Brain microvascular endothelial cell (primary cell): ENCODE measurements around the gene SHCBP1.

Experiments used
- DNase-seq: peaks from one replicate; pipeline ENCODE4 v3.0.0-alpha.2; 2020
- H3K27ac ChIP-seq: fragments of 250-450 bp; sonication (Bioruptor Pico); 2 replicates; pipeline ENCODE4 v1.5.1; 2020; ENCODE audit warnings: mild to moderate bottlenecking, moderate library complexity
- H3K27me3 ChIP-seq: fragments of 250-450 bp; sonication (Bioruptor Pico); replicated peaks from 2 replicates; pipeline ENCODE4 v1.5.1; 2020; ENCODE audit warnings: mild to moderate bottlenecking
- H3K36me3 ChIP-seq: fragments of 250-450 bp; sonication (Bioruptor Pico); replicated peaks from 2 replicates; pipeline ENCODE4 v1.5.1; 2020; ENCODE audit warnings: mild to moderate bottlenecking
- H3K4me3 ChIP-seq: 2 replicates; pipeline ENCODE4 v1.5.1; 2011; ENCODE audit warnings: low read depth, mild to moderate bottlenecking, control low read depth, low read length, moderate library complexity
- in situ Hi-C: cut with HindIII; loops from 2 replicates; pipeline ENCODE4 v1.10.0; 2017; ENCODE audit warnings: low sequenced_read_pairs, low pct_ligation_motif_present
- TF ChIP-seq, protein P1 (sequence below): IDR thresholded peaks from 2 replicates; pipeline ENCODE4 v1.5.1; 2011; ENCODE audit warnings: low read depth, mild to moderate bottlenecking, moderate library complexity, low read length, control low read depth, inconsistent platforms; ENCODE audit errors: missing control alignments

The SHCBP1 gene

DNA sequence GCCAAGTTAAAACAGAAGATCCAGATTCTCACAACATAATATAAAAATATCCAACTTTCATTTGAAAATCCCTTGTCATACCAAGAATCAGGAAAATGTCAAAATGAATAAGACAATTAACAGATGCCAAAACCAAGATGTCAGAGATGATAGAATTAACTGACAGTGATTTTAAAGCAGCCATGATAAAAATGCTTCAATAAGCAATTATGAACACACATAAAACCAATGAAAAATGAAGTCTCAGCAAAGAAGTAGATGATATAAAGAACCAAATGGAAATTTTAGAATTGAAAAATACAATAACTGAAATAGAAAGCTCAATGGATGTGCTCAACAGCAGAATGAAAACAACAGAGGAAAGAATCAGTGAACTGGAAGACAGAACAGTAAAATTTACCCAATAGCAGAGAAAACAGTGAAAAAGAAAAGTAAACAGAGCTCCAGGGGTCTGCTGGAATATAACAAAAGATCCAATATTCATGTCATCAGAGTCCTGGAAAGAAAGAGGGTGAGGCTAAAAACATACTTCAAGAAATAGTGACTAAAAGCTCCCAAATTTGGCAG is 35.1 kb downstream of the SHCBP1 start:
- H3K36me3 ChIP-seq, result no peaks in the 10 kb centered on the region
- DNase-seq, result no peak
- no peak overlapping the region for H3K4me3 ChIP-seq
- no peak overlapping the region for H3K27ac ChIP-seq
- TF ChIP-seq, protein P1, sequence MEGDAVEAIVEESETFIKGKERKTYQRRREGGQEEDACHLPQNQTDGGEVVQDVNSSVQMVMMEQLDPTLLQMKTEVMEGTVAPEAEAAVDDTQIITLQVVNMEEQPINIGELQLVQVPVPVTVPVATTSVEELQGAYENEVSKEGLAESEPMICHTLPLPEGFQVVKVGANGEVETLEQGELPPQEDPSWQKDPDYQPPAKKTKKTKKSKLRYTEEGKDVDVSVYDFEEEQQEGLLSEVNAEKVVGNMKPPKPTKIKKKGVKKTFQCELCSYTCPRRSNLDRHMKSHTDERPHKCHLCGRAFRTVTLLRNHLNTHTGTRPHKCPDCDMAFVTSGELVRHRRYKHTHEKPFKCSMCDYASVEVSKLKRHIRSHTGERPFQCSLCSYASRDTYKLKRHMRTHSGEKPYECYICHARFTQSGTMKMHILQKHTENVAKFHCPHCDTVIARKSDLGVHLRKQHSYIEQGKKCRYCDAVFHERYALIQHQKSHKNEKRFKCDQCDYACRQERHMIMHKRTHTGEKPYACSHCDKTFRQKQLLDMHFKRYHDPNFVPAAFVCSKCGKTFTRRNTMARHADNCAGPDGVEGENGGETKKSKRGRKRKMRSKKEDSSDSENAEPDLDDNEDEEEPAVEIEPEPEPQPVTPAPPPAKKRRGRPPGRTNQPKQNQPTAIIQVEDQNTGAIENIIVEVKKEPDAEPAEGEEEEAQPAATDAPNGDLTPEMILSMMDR, result no peak
- no peaks in the 10 kb centered on the region for H3K27me3 ChIP-seq
- in situ Hi-C loops, result no loop called here

GRCh38 chr16:46583036-46583435 is 38.1 kb downstream of the SHCBP1 start:
- in situ Hi-C loops, result no loop called here
- no peaks in the 10 kb centered on the region for H3K36me3 ChIP-seq
- TF ChIP-seq, protein P1, result no peak

GRCh38 chr16:46582313-46582712 is 38.9 kb downstream of the SHCBP1 start:
- DNase-seq, result no peak
- Histone ChIP-seq H3K36me3 (no peaks in the 10 kb centered on the region), H3K27me3 (no peaks in the 10 kb centered on the region), H3K4me3 (no peak overlapping the region), H3K27ac (no peak overlapping the region)
- TF ChIP-seq, protein P1, result no peak
- in situ Hi-C loops, result no loop called here

More at GRCh38 chr16:46583036-46583435, 38.1 kb downstream of the SHCBP1 start:
- DNase-seq, result no peak
- Histone ChIP-seq H3K27ac (no peak overlapping the region), H3K4me3 (no peak overlapping the region), H3K27me3 (no peaks in the 10 kb centered on the region)

GRCh38 chr16:46577988-46578579 is 43.1 kb downstream of the SHCBP1 start:
- in situ Hi-C loops, result no loop called here

GRCh38 chr16:46573834-46574159 is 47.4 kb downstream of the SHCBP1 start:
- no peaks in the 10 kb centered on the region for H3K36me3 ChIP-seq
- H3K4me3 ChIP-seq, result peak overlapping the region; percentile 24
- no peak for DNase-seq
- H3K27ac ChIP-seq, result no peak overlapping the region
- H3K27me3 ChIP-seq, result no peaks in the 10 kb centered on the region
- TF ChIP-seq, protein P1, result no peak
- in situ Hi-C loops, result no loop called here

More at GRCh38 chr16:46577988-46578579, 43.1 kb downstream of the SHCBP1 start:
- DNase-seq, result no peak
- TF ChIP-seq, protein P1, result no peak
- Histone ChIP-seq H3K36me3 (no peaks in the 10 kb centered on the region), H3K27ac (no peak overlapping the region), H3K4me3 (no peak overlapping the region), H3K27me3 (no peaks in the 10 kb centered on the region)
